ENCODE results near the gene PPP2R2D.

The PPP2R2D gene

GRCh38 chr10:131889755-131890154, 11.1 kb upstream of the PPP2R2D start:
- no peak for DNase-seq (ENCODE audit: low read depth in 2 of 2)

- DNase-seq (ENCODE audit: low read depth in 2 of 2), result no peak
Observed at GRCh38 chr10:131890276-131891195, 10.3 kb upstream of the PPP2R2D start.

- DNase-seq (ENCODE audit: low read depth in 2 of 2), result no peak
Observed at GRCh38 chr10:131891196-131891928, 9.4 kb upstream of the PPP2R2D start.

- no peak for DNase-seq (ENCODE audit: low read depth in 2 of 2)
Observed at GRCh38 chr10:131891929-131892805, 8.6 kb upstream of the PPP2R2D start.

- DNase-seq (ENCODE audit: low read depth in 2 of 2), result no peak
Observed at GRCh38 chr10:131892806-131893675, 7.8 kb upstream of the PPP2R2D start.

GRCh38 chr10:131895116-131895515, 5.7 kb upstream of the PPP2R2D start:
- no peak for DNase-seq (ENCODE audit: low read depth in 2 of 2)

- peak; percentile 37 to 51 for DNase-seq (ENCODE audit: low read depth in 2 of 2)
Observed at GRCh38 chr10:131896403-131896802, 4.4 kb upstream of the PPP2R2D start.

GRCh38 chr10:131897297-131897899, 3.4 kb upstream of the PPP2R2D start:
- DNase-seq (ENCODE audit: low read depth in 2 of 2), result no peak

GRCh38 chr10:131898061-131898460, 2.7 kb upstream of the PPP2R2D start:
- DNase-seq (ENCODE audit: low read depth in 2 of 2), result no peak

- DNase-seq (ENCODE audit: low read depth in 2 of 2), result no peak
Observed at GRCh38 chr10:131898713-131899112, 2.1 kb upstream of the PPP2R2D start.

GRCh38 chr10:131899116-131899690, 1.6 kb upstream of the PPP2R2D start:
- no peak for DNase-seq (ENCODE audit: low read depth in 2 of 2)

- no peak for DNase-seq (ENCODE audit: low read depth in 2 of 2)
Observed at GRCh38 chr10:131899695-131900349, 986 bp upstream of the PPP2R2D start.

- peak in 1 of 2 donors; percentile 38 for DNase-seq (ENCODE audit: low read depth in 2 of 2)
Observed at GRCh38 chr10:131901181-131901829, 497 bp downstream of the PPP2R2D start.

- no peak for DNase-seq (ENCODE audit: low read depth in 2 of 2)
Observed at GRCh38 chr10:131902211-131902610, 1.4 kb downstream of the PPP2R2D start.

- no peak for DNase-seq (ENCODE audit: low read depth in 2 of 2)
Observed at GRCh38 chr10:131902691-131903090, 1.9 kb downstream of the PPP2R2D start.

GRCh38 chr10:131905267-131905571, 4.4 kb downstream of the PPP2R2D start:
- no peak for DNase-seq (ENCODE audit: low read depth in 2 of 2)

GRCh38 chr10:131905603-131906268, 4.9 kb downstream of the PPP2R2D start:
- DNase-seq (ENCODE audit: low read depth in 2 of 2), result no peak

- no peak for DNase-seq (ENCODE audit: low read depth in 2 of 2)
Observed at GRCh38 chr10:131906269-131906639, 5.4 kb downstream of the PPP2R2D start.

- DNase-seq (ENCODE audit: low read depth in 2 of 2), result no peak
Observed at GRCh38 chr10:131907679-131908078, 6.9 kb downstream of the PPP2R2D start.
